GM10248 (cell line): ENCODE measurements around the gene RRAS.
A peak's percentile ranks its signal among the peaks of the same experiment; 100 is the strongest.

ENCODE experiments used
- CTCF ChIA-PET: fragments of 300-600 bp; sonication (Branson Sonifier 250); formaldehyde crosslinking; extraction: SDS; loops from one replicate; lab custom pipeline; 2021; ENCODE audit warnings: antibody characterized with exemption; lab: Yijun Ruan, JAX
- POLR2A ChIA-PET: fragments of 350-650 bp; sonication (Branson Sonifier 250); formaldehyde crosslinking; extraction: SDS; loops from one replicate; lab custom pipeline; 2020; ENCODE audit warnings: antibody characterized with exemption; lab: Yijun Ruan, JAX
- DNase-seq: peaks from one replicate; pipeline ENCODE4 v3.0.0; 2012; ENCODE audit errors: extremely low spot score
- CTCF ChIP-seq: IDR thresholded peaks from 2 replicates; pipeline ENCODE4 v1.5.1; 2012; ENCODE audit warnings: mild to moderate bottlenecking, low read depth; ENCODE audit errors: extremely low read depth, missing control alignments, control extremely low read depth

The RRAS gene

GRCh38 chr19:49640113-49640898, at the start of gene RRAS:
Gene RRAS (minus strand): TSS chr19:49640143. CDS start chr19:49640098, 45 bp downstream.
- POLR2A ChIA-PET, result interaction anchor here (0.6 to 3.1 kb wide), 13 partner anchors 14 to 1031 kb away, joined by 3 to 29 read pairs (median 4); partner anchors contain the start of genes BCL2L12, IRF3, KCNC3 and NOSIP

GRCh38 chr19:49689133-49690078, 49.5 kb upstream of the RRAS start, which contains the start of gene ADM5:
Gene ADM5 (plus strand): TSS chr19:49689594. CDS start chr19:49689838, 244 bp downstream.
- TF ChIP-seq CTCF, result peak; percentile 40
- CTCF ChIA-PET, result interaction anchor here (1.2 kb wide), 1 partner anchor 11 kb away, joined by 3 read pairs; no protein-coding TSS in a partner anchor
- no peak for DNase-seq
- POLR2A ChIA-PET, result no interaction called here

More at GRCh38 chr19:49640113-49640898, at the start of gene RRAS:
- DNase-seq, result peak; percentile 98
- CTCF ChIA-PET, result interaction anchor here (0.9 to 4.8 kb wide), 9 partner anchors 16 to 93 kb away, joined by 3 to 48 read pairs (median 3); partner anchors contain the start of genes BCL2L12 and IRF3
- no peak for TF ChIP-seq CTCF

- ChIA-PET CTCF (no interaction called here), POLR2A (no interaction called here)
- no peak for DNase-seq
- no peak for TF ChIP-seq CTCF
These were observed 48.7 kb upstream of the RRAS start for GRCh38 chr19:49688531-49689132.

- TF ChIP-seq CTCF, result no peak
- DNase-seq, result no peak
- CTCF ChIA-PET, result interaction anchor here (1.8 kb wide), 1 partner anchor 118 kb away, joined by 5 read pairs; no protein-coding TSS in a partner anchor
- POLR2A ChIA-PET, result no interaction called here
These were observed 47.8 kb upstream of the RRAS start for GRCh38 chr19:49687566-49688316.

GRCh38 chr19:49687150-49687549, 47.2 kb upstream of the RRAS start:
- DNase-seq, result no peak
- ChIA-PET CTCF (interaction anchor here (1.8 kb wide), 1 partner anchor 117 kb away, joined by 5 read pairs; no protein-coding TSS in a partner anchor), POLR2A (interaction anchor here (0.7 kb wide), 1 partner anchor 161 kb away, joined by 3 read pairs; no protein-coding TSS in a partner anchor)
- TF ChIP-seq CTCF, result no peak
